GM10266 (cell line): Measurements from ENCODE around the gene CDH2.

Experiments used
- DNase-seq: peaks from one replicate; pipeline ENCODE4 v3.0.0; 2012; ENCODE audit errors: extremely low spot score
- TF ChIP-seq, protein P1 (sequence below): IDR thresholded peaks from 2 replicates; pipeline ENCODE4 v1.5.1; 2012; ENCODE audit warnings: mild to moderate bottlenecking, low read depth; ENCODE audit not compliant: control insufficient read depth, insufficient read depth; ENCODE audit errors: missing control alignments

Gene CDH2

DNA sequence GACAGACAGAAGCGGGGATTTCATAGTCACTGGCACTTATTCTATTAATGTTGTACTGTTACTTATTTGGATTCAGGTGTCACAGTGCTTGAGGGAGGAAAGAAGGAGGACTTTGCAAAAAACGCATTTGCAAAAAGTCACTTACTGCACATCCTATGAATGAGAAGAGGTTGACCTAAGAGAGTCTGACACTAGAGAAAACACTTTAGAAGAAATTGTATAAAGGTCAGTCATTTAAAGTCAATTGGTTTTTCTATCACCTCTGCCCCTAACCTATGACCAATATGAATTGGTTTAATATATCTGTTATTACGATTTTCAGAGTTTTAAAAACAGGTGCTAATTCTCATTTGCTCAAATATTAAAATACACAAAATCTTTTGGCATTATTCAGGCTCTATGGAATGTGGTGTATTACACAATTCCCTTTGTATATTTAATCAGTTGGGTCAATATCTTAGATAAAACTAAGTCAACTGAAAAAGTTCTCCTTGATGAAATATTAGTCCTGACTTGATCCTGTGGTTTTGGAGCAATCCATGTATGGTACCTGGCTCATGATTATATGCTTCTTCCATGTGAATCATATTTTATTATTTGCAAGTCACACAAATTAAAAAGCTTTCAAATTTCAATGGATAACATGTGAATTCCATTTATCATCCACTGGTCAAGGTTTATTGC lies 157.4 kb downstream of the CDH2 start:
- TF ChIP-seq, protein P1, sequence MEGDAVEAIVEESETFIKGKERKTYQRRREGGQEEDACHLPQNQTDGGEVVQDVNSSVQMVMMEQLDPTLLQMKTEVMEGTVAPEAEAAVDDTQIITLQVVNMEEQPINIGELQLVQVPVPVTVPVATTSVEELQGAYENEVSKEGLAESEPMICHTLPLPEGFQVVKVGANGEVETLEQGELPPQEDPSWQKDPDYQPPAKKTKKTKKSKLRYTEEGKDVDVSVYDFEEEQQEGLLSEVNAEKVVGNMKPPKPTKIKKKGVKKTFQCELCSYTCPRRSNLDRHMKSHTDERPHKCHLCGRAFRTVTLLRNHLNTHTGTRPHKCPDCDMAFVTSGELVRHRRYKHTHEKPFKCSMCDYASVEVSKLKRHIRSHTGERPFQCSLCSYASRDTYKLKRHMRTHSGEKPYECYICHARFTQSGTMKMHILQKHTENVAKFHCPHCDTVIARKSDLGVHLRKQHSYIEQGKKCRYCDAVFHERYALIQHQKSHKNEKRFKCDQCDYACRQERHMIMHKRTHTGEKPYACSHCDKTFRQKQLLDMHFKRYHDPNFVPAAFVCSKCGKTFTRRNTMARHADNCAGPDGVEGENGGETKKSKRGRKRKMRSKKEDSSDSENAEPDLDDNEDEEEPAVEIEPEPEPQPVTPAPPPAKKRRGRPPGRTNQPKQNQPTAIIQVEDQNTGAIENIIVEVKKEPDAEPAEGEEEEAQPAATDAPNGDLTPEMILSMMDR: no peak
- no peak for DNase-seq

DNA sequence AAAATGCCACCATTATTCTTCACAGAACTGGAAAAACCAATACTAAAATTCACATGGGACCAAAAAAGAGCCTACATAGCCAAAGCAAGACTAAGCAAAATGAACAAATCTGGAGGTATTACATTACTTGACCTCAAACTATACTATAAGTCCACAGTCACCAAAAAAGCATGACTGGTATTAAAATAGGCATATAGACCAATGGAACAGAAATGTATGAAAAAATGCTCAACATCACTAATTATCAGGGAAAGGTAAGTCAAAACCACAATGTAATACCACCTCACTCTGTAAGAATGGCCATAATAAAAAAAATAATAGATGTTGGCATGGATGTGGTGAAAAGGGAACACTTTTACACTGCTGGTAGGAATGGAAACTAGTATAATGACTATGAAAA lies 158.6 kb downstream of the CDH2 start:
- TF ChIP-seq, protein P1: no peak
- no peak for DNase-seq

DNA sequence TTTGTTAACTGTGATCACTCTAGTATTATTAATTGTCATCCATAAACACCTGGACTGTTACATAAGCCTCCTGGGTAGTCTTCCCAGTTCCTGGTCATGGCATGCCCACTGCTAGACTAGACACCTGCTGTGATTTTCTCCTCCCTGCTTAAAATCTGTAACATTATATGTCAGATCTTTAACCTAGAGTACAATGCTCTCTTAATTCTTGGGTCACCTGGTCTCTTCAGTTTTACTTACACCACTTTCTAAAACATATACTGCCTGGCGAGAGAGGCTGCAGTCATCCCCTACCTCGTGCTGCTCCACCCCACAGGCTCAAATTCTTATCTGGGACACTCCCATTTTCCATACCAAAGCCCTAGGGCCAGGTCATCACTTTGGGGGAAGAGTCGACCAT lies 161.3 kb downstream of the CDH2 start:
- TF ChIP-seq, protein P1: no peak
- no peak for DNase-seq

DNA sequence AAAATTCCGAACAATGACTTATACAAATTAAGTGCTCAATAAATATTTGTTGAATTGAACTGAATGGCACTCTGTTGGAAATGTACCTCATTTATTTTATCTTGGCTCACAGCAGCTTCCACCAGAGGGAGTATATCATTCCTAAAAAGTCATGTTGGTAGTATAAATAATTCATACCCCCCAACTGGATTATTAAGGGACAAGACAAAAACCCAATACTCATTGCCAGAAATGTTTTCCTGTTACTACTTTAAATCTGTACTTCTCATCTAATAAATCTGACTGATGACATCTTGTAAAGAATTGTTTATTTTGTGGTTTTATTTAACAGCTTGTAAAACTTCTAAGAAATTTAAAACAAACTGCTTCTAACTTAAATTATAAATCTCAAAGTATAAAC lies 163.9 kb downstream of the CDH2 start:
- DNase-seq: no peak
- TF ChIP-seq, protein P1: no peak

DNA sequence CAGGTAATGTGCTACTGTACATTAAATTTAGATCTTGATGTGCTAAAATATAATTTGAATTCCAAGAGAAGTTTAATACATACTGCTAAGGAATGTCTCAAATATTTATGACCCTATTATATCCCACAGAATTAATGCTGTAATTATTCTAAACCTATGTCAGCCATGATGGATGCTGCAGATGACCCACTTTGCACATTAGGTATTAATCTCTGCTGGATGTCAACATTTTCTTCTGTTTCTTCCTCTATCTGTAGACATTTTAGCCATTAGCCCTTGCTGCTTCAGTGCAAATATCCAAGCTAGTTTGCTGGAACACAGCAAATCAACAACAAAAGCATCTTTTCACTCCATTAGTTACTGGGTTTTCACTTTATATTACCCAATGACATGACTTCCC lies 164.6 kb downstream of the CDH2 start:
- TF ChIP-seq, protein P1: no peak
- no peak for DNase-seq

DNA sequence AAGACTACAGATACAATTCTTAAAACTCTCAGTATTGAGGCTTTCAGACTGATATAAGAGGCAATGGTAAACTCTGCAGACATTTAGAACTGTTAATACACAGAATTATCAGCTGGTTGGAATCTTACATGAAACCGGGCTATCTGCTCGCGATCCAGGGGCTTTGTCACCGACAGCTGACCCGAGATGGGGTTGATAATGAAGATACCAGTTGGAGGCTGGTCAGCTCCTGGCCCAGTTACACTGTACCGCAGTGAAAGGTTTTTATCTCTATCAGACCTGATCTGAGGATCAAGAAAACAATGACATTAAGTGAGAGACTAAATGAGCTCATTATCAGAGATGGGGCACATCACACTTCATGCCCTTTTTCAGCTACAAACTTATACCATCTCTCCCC lies 167.3 kb downstream of the CDH2 start:
- TF ChIP-seq, protein P1: no peak
- no peak for DNase-seq

DNA sequence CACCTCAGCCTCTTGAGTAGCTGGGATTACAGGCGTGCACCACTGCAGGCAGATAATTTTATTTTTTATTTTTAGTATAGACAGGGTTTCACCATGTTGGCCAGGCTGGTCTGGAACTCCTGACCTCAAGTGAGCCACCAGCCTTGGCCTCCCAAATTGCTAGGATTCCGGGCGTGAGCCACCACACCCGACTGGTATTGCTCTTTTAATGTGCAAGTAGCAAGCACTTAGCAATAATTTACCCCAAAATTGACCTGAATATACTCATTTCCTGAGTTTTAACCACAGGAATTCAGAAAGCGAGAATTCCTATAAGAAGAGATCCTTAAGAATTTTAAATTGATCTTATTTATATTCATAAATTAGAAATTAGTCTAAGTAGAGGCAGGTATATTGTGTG lies 169.1 kb downstream of the CDH2 start:
- TF ChIP-seq, protein P1: no peak
- no peak for DNase-seq
